NAMALWA (cell line): ENCODE measurements around the gene CD300E.
"Not testable (repeated sequence)": the region's sequence is repeated elsewhere in the genome, so short reads cannot be mapped to it uniquely, and the experiment has no call there.

Experiments used
- DNase-seq: peaks from one replicate; pipeline ENCODE4 v3.0.0-alpha.2; 2015; ENCODE audit warnings: low spot score

The CD300E gene

DNA sequence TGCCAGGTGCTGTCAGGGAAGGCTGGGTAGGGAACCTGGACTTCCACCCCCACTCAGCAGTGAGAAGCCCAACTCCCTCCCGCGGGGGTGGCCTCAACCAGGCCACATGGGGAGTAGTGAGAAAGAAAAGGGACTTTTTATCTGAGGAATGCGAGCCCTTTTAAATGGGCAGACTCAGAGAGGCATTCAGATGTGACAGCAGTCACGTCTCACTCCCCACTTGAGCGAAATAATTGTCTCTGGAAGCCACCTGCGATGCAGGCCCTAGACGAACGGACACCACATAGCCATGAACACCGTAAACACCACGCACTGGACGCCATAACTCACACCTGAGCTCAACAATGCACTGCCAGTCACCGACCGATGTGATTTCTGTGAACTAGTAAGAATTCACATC, 11.9 kb upstream of the CD300E start:
- no peak for DNase-seq

DNA sequence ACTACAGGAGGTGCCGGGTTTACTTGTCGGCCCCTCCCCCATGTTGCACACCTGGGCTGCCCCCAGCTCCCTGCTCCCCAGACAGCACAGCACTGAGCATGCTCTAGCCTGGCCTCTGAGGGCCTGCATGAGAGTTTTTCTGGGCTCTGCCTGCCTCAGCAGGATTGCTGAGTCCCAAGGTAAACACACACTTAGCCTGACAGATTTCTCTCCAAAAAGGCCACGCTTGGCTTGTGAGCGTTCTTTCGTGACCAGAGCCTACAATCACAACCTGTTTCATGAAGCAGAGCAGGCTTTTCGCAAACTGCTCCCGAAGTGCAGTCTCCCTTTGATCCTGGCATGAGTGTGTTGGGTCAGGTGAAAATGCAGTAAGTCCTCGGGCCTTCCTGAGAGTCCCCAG, 9.8 kb upstream of the CD300E start:
- no peak for DNase-seq

DNA sequence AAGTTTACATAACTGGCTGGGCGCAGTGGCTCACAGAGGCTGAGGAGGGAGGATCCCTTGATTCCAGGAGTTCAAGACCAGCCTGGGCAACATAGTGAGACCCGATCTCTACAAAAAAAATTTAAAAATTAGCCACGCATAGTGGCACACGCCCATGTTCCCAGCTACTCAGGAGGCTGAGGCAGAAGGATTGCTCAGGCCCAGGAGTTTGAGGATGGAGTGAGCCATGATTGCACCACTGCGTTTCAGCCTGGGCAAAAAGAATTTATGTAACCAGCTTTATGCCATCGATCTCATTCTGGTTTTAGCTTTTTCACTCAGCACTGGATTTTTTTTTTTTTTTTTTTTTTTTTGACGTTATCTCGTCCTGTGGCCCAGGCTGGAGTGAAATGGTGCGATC, 9.1 kb upstream of the CD300E start:
- no peak for DNase-seq

DNA sequence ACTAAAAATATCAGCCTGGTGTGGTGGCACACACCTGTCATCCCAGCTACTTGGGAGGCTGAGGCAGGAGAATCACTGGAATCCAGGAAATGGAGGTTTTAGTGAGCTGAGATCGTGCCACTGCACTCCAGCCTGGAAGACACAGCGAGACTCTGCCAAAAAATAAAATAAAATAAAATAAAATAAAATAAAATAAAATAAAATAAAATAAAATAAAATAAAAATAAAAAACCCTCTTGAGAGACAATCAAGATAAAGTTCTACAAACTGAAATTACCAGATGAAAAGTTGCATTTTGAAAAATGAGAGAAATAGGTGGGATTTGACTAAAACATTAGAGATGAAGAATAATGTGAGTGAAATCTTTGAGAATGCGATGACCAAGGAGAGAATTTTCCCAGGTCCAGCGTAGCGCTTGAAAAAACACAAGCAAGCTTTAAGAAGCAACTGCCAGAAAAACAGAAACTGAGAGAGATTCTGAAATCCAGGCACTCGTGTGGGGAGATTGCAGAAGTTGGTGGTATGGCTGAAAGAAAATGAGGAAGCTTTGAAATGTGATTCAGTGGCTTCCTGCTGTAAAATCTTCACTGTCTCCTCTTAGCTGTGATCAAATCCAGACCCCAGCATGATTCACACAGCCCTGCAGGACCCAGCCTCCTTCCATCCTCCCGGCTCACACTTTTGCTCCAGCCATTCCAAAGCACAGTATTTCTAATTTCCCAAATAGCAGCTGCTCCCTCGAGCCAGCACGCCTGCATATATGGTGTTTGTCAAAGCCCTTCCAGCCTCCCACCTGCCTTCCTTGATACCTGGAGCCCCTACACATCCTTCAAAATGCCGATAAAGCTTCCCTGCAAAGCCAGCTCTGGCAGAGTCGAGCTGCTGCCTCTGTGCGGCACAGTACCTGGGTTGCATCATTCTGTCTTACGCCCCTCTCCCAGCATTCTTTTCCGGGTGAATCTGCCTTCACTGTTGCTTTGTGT, 8.2 kb upstream of the CD300E start:
- peak; percentile 40 for DNase-seq

DNA sequence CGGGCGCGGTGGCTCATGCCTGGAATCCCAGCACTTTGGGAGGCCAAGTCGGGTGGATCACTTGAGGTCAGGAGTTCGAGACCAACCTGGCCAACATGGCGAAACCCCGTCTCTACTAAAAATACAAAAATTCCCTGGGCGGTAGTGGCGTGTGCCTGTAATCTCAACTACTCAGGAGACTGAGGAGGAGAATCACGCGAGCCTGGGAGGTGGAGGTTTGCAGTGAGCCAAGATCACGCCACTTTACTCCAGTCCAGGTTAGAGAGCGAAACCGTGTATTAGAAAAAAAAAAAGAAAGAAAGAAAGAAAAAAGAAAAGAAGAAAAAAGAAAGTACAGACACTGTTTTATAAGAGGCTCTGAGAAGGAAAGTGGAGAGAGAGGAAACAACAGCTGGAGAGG, 6.7 kb upstream of the CD300E start:
- DNase-seq: not testable (repeated sequence)

DNA sequence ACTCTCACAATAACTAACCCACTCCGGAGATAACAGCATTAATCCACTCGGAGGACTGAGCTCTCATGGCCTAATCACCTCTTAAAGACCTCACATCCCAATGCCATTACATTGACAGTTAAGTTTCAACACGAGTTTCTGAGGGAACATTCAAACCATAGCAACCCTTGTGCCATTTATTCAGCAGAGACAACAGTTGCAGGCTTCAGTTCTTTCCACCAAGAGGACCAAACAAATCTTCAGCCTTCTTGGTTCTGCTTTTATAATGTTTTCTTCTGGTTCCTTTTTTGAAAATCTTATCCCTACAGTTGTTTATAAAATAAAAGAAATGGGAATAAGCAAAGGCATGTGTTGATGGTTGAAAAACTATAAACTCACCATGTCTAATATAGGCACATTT, 2.1 kb upstream of the CD300E start:
- DNase-seq: no peak

DNA sequence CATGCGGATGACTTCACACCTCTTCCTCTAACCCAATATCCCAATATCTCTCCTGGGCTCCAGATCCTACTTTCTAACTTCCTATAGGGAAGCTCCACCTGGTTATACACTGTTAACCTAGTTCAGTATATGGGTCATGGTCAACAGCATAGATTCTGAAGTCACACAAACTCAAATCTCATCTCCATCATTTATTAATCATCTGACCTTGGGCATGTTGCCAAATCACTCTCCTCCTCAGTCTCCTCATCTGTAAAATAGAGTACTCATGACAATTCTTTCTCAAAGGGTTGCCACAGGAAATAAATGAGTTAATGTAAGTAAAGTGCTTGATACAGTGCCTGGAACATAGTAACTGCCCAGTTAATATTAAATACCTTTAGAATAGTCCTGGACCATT, 593 bp upstream of the CD300E start:
- DNase-seq: no peak

DNA sequence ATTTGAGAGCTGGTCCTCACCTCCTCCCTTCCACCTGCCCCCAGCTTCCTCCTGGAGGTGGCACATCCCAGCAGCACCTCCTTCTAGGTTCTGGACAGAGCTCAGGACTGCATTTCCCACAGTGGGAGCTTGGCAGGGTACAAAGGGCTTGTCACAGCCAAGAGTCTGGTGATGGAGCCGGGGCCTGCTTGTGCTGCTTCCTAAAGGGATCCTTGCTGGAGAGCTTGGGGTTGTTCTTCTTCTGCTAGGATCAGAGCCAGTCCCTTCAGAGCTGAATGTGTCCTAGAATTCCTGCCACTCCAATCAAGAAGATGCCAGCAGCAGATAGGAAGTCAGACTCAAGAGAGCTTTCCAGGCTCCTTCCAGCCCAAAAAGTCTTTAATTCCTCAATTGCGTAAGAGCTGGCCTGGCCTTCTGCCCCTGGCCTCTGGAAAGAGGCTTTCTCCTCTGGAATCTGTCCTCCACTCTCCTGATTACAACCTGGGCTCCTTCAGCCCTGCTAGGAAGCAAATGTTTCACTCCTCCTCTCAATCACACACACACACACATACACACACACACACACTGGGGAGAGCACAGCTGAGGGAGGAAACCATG, 4.4 kb downstream of the CD300E start:
- no peak for DNase-seq

DNA sequence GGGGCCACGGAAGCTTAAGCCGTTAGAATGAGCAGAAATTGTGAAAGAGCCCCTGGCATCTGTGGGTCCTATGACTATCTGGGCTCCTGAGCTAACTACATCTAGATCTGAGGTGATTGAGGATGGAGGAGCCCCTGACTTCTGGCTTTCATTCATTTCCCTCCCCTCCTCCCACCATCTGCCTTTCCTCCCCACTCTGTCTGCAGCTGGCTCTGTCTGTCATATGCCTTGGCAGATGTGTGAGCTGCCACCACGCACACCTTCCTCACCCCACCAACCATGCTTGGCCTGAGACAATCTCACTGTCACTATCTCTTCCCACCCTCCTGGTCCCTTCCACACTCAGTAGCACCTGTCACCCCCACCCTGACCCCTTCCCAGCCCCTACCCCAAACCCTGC, 5.1 kb downstream of the CD300E start:
- DNase-seq: no peak

DNA sequence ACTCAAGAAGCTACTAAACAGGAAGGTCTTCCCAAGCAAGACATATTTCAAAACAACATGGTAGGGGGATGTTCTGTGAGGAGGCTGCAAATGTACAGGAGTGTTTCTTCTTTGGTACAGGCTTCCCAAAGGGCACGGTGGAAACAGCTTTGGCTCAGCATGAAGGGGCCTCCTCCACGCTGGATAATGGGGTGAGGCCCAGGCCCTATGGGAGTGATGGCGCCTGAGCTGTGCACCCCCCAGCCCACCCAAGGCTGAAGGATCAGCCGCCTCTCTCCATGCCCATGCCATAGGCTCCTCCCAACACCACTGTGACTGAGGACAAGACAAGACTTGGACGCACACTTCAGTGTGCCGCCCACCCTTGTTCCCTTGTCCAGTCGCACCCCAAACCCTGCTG, 6.8 kb downstream of the CD300E start:
- DNase-seq: no peak

DNA sequence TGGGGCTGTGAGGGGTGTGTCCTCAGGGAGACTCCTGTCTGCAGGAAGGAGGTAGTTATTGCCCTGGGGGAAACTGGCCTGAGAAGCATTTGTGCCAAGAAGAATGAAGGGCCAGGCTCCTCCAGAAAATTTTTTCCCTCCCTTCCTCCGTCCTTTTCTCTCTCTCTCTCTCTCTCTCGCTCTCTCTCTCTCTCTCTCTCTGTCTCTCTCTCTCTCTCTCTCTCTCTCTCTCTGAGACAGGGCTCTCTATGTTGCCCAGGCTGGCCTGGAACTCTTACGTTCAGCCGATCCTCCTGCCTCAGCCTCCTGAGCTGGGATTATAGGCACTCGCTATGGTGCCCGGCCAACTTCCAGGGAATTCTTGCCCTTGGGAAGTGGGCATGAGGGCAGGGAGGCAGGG, 11.5 kb downstream of the CD300E start:
- no peak for DNase-seq

DNA sequence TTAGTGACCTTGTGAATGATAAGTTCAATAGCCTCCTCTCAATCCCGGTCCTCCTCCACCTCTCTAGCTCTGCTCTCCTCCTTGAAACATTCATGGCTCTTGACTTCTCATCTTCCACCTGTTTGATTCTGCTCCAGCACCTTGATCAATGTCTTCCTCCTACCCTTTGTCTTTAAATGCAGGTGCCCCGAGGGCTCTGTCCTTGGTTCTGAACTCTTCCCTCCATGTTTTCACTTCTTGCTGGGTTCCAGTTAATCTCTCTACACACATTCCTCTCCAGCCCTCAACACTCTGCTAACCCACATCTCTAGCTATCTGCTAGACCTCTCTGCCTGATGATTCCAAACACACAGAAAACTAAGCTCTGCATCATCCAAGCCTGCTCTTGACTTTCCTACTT, 13.4 kb downstream of the CD300E start:
- no peak for DNase-seq

DNA sequence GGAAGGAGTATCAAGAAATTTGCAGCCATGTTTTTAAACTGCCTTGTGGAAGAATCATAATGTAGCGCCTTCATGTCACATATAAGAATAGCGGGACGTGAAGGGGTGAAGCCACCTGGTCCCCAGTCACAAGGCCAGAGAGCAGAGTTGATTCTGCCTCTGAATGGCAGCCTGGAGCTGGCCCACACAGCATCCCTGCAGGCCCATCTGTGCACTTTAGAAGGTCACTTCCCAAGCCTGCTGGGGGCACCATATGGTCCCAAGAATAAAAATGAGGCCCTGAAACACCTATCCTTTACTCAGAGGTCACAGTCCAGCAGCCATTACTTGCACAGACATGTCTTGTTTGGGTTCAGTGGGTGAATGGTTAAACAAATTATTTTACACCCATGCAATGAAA, 15.0 kb downstream of the CD300E start:
- DNase-seq: no peak

DNA sequence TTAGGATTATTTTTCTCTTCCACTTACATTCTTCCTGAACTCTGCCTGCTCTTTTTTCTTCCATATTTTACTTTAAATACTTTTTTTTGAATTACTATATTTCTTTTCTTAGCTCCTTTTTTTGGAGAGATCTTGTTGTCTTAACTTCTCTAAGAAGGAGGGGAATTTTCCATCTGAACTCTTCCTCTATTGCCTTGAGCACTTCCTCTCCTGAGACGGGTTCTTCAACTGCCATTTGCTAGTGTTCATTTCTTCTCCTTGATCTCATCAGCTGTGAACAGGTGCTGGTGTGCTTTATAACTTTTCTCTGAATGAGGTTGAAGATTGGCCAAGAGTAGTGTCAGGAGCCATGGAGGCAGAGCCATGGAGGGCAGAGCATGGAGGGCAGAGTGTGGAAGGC, 16.3 kb downstream of the CD300E start:
- DNase-seq: no peak

DNA sequence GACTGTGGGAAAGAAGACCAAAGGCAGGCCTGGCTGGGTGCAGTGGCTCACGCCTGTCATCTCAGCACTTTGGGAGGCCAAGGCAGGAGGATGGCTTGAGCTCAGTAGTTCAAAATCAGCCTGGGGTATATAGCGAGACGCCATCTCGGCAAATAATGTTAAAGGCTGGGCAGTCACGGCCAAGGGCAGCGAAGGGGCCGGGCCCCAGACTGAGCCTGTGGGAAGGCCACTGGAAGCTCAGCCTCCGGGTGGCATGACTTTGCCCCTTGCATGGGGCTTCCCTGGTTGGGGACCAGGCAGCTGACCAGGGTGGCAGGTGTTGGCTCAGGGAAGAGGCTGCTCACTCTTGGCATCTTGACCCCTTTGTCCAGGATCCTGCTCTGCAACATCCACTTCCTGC, 17.5 kb downstream of the CD300E start:
- no peak for DNase-seq

DNA sequence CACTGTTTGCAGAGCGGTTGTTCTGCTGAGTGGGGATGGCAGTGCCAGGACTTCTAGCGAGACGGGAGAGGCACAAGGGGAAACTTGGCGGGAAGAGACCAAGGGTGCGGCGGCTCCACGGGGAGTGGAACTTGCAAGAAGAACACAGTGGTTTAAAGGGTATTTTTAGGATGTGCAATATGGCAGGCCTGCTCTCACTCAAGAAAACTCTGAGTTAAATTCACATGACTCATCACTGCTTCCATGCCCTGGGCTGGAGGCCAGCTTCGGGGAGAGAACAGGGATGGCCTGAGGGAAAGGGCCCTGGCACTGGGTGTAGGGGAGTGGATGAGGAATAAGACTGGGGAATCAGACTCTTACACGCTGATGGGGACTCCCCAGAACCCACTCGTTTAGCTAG, 18.2 kb downstream of the CD300E start:
- no peak for DNase-seq

DNA sequence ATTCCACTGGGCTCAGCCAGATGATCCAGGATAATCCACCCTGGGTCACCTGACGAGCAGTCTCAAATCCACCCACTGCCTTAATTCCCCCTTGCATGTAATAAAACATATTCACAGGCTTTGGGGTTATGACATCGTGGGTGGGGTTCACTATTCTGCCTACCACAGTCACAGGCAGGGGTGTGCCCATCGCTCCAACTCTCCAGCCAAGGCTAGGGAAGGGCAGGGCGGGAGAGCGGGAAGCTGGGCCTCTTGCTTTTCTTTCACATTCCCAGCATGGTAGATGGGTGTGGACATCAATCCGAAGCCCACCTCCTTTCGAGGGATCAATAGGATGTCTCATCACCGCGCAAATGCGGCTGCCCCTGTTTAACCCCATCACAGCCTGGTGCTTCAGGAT, 18.8 kb downstream of the CD300E start:
- no peak for DNase-seq

DNA sequence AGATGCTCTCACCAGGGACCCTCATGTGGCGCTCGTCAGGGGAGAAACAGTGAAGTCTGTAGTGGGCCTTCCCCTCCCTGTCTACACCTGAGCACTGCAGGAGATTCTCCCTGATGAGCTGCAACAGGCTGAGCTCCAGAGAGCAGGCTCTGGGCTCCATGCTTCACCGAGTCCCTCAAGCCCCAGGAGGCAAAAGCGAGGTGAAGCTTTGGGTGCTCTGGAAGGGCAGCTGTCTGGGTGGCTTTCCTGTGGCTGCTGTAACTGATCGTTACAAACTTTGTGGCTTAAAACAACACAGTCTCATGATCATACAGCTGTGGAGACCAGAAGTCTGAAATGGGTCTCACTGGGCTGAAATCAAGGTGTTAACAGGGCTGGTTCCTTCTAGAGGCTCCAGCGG, 19.3 kb downstream of the CD300E start:
- DNase-seq: peak; percentile 26

DNA sequence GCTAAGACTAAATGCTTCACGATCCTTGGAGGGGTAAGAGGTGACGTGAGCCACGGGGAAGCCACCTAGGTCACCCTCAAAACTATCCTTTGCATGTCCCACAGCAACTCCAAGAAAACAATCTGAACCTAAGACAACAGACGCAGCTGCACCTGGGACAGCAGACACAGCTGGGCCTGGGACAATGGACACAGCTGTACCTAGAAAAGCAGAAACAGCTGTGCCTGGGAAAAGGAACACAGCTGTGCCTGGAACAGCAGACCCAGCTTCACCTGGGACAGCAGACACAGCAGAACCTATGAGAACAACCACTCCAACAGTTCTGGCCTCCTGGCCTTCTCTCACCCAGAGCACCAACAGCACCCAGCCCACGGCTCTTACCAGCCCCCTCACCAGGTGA, 19.8 kb downstream of the CD300E start:
- peak; percentile 16 for DNase-seq

DNA sequence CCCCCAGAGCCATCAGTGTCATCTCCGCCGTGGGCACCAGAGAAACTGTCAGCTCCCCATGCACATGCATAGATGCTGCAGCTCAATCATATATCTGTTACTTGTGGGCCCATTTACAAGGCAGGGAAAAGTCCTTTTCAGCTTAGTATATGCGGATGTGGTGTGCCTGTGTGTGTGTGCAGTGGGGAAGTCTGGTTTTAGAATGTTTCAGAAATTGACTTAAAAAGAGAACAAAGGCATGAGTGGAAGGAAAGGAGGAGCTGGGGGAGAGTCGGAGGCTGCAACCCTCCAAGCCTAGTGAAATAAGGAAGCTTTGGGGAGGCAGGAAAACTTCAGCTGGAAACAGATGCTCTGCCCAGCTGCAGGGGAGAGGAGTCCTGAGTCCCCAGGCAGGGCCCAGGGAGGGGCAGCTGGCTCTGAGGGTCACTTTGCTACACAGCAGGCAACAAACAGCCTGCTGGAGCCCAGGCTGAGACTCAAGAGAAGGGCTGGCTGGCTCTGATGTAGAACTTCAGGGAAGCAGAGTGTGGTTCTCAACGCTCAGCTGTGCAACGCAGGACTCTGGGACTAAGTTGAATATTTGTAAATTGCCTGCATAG, 20.4 kb downstream of the CD300E start:
- DNase-seq: no peak

DNA sequence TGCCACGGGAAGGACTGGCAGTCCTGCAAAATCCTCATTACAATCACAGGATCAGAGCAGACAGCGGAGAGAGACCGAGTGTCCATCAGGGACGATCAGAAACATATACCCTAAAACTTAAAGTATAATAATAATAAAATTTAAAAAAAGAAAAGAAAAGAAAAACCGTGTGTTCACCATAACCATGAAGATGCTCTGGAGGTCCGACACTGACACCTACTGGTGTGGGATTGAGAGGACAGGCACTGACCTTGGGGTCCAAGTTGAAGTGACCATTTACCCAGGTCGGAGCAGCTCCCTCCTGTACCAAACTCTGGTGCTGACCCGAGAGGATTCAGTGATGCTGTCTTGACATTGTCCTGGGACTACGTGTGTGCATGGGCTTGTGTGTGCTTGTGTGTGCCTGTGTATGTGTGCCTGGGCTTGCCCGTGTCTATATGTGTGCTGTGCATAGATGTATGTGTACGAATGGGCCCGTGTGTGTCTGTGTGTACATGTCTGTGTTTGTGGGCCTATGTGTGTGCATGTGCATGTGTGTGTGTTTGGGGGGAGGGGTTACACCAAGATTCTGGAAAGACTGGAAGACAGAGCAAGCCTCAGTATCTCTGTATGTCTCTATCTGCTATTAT, 21.5 kb downstream of the CD300E start:
- DNase-seq: peak; percentile 56

DNA sequence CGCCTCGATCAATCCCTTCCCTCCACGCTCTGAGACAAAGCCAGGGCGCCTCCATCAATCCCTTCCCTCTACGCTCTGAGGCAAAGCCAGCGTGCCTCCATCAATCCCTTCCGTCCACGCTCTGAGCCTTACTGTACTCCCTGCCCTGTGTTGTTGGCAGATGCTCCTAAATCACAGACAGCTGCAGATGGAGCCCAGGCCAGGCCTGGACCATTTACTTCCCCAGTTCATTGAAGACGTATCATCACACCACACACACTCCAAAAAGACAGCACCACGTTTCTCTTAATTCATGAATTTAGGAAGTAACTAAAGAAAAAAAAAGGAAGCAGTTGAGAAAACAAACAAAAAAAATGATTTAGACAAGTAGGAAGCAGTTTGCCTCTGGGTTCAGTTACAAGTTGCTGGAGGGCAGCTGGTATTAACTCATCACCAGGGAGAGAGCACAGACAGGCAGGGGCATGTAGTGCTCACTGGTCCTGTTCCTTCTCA, 24.0 kb downstream of the CD300E start:
- DNase-seq: no peak

DNA sequence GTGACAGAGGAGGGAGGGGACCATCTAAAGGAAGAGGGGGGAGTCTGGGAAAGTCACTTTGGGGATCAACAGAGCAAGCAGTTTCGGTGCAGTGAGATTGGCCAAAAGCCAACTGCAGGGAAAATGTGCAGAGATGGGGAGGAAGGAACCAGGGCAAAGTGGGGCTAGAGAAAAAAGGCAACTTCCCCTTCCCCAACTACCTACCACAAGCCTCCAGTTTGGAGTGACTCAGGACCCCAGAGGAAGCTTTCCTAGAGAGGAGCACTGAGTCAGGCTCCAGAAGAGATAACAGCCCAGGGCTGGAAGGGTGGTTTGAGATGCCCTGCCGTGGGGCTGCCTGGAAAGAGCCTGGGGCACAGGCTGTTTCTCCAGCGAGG, 24.5 kb downstream of the CD300E start:
- no peak for DNase-seq
